K562 (cell line): Measurements from ENCODE around the gene BCCIP. TPM values are rescaled to one million over a fixed set of nuclear protein-coding genes. Genes with fewer than 3 reads are reported as not detected.
A peak's percentile ranks its signal among the peaks of the same experiment; 100 is the strongest.

Experiments used
- CCNT2 ChIP-seq: IDR thresholded peaks from 2 replicates; pipeline ENCODE4 v1.6.1; 2011; ENCODE audit warnings: borderline replicate concordance, low read depth, mild to moderate bottlenecking, moderate library complexity, mixed read lengths, low read length; ENCODE audit not compliant: insufficient read length; ENCODE audit errors: extremely low read depth
- CREB1 ChIP-seq, 2 experiments: sonication (generic) in 1 of 2; formaldehyde crosslinking in 1 of 2; IDR thresholded peaks; 2 replicates each; pipeline versions ENCODE4 v1.6.1 to v1.8.0; 2012 to 2022; ENCODE audit warnings: inconsistent platforms in 1 of 2, mild to moderate bottlenecking in 1 of 2, missing genetic modification reagents in 1 of 2, moderate library complexity in 1 of 2
- DPF2 ChIP-seq: fragments of 450-650 bp; IDR thresholded peaks from 2 replicates; pipeline ENCODE4 v1.6.1; 2016
- KLF1 ChIP-seq: fragments of 450-650 bp; IDR thresholded peaks from 2 replicates; pipeline ENCODE4 v1.6.1; 2016; ENCODE audit warnings: missing genetic modification characterization, missing compliant biosample characterization
- MTA1 ChIP-seq: fragments of 450-650 bp; IDR thresholded peaks from 2 replicates; pipeline ENCODE4 v1.6.1; 2017; ENCODE audit warnings: borderline replicate concordance
- MYNN ChIP-seq, 2 experiments: sonication (generic); formaldehyde crosslinking in 1 of 2; IDR thresholded peaks; 2 replicates each; pipeline versions ENCODE4 v1.5.0 to v1.6.1; 2016 to 2020; ENCODE audit warnings: antibody characterized with exemption in 1 of 2, missing genetic modification reagents in 1 of 2
- NCOA2 ChIP-seq, 2 experiments: fragments of 450-650 bp; IDR thresholded peaks; 2 replicates each; pipeline ENCODE4 v1.6.1; 2018; ENCODE audit warnings: mild to moderate bottlenecking in 2 of 2, moderate library complexity in 1 of 2; ENCODE audit not compliant: partially characterized antibody in 2 of 2
- NFE2 ChIP-seq: IDR thresholded peaks from 2 replicates; pipeline ENCODE4 v1.6.1; 2014; ENCODE audit warnings: antibody characterized with exemption, low read depth
- POLR2AphosphoS5 ChIP-seq: IDR thresholded peaks from 2 replicates; pipeline ENCODE4 v1.6.1; 2011; ENCODE audit warnings: mild to moderate bottlenecking, low read depth, low read length, moderate library complexity; ENCODE audit not compliant: control insufficient read depth, insufficient read depth
- PRDM10 ChIP-seq: fragments of 450-650 bp; IDR thresholded peaks from 2 replicates; pipeline ENCODE4 v1.6.1; 2018; ENCODE audit not compliant: partially characterized antibody
- SMARCA4 ChIP-seq: fragments of 450-650 bp; IDR thresholded peaks from 2 replicates; pipeline ENCODE4 v1.6.1; 2016
- TAL1 ChIP-seq: fragments of 450-650 bp; IDR thresholded peaks from 2 replicates; pipeline ENCODE4 v1.6.1; 2016; ENCODE audit warnings: mild to moderate bottlenecking
- ZEB2 ChIP-seq: fragments of 450-650 bp; IDR thresholded peaks from 2 replicates; pipeline ENCODE4 v1.6.1; 2016
- ZNF24 ChIP-seq: fragments of 450-650 bp; IDR thresholded peaks from 2 replicates; pipeline ENCODE4 v1.6.1; 2016
- ZNF395 ChIP-seq: fragments of 200-800 bp; sonication (Bioruptor generic); IDR thresholded peaks from 2 replicates; pipeline ENCODE4 v1.6.1; 2017; ENCODE audit warnings: missing genetic modification characterization, missing compliant biosample characterization
- ZNF407 ChIP-seq: fragments of 450-650 bp; IDR thresholded peaks from 2 replicates; pipeline ENCODE4 v1.6.1; 2016; ENCODE audit warnings: low read depth
- polyA plus RNA-seq, 8 experiments: library from polyadenylated mRNA; depleted of rRNA in 4 of 8; stranded (reverse) in 5 of 8; unstranded in 3 of 8; fragments of >200 nt; fragmentation: Nextera tagmentation in 2 of 8; fragmentation: Illumina TruSeq in 1 of 8; extraction: Ambion mirVana in 2 of 8; extraction: Trizol in 1 of 8; gene quantifications; 2 replicates each; pipeline versions ENCODE4 v1.2.1 to v1.2.3, GENCODE V29; 2011 to 2014; ENCODE audit warnings: inconsistent platforms in 1 of 8, missing spikeins in 1 of 8
- total RNA-seq, 7 experiments: library from RNA; depleted of rRNA in 6 of 7; stranded (reverse); fragments of >200 nt in 6 of 7; fragmentation: Illumina TruSeq in 2 of 7; extraction: Trizol in 2 of 7; gene quantifications; 2 replicates each; pipeline versions ENCODE4 v1.2.1 to v1.2.3, GENCODE V29; 2011 to 2021; ENCODE audit warnings: low replicate concordance in 1 of 7

BCCIP gene
- total and polyA plus RNA-seq, 9 of the 15 experiments (the other 6 are each of a cell fraction or from before 2014, with no cell fraction given) = 95.1 to 204 (median 163) TPM

GRCh38 chr10:125816548-125816947 is 6.8 kb upstream of the BCCIP start (continued):
- TF ChIP-seq PRDM10 (peak; percentile 75), ZEB2 (peak; percentile 52; the same call in 1 of the 2 replicates), MYNN (IDR thresholded peaks at IDR 0.05) (peak; percentile 33; the same call in 1 of the 2 replicates), MYNN (CRISPR knock-in tag; IDR thresholded peaks at IDR 0.05) (no peak), TAL1 (peak; percentile 97), CREB1 (IDR thresholded peaks at IDR 0.05) (peak; percentile 46; the same call in 1 of the 2 replicates), CREB1 (CRISPR knock-in tag; IDR thresholded peaks at IDR 0.05) (no peak), CCNT2 (peak; percentile 88), ZNF407 (no peak), SMARCA4 (peak; percentile 97), MTA1 (peak; percentile 58; the same call in 1 of the 2 replicates), ZNF24 (peak; percentile 9), NCOA2 (IDR thresholded peaks at IDR 0.05; ENCODE audit: partially characterized antibody in 2 of 2) (peak; percentile 27 to 80), ZNF395 (no peak), KLF1 (tag) (no peak), POLR2AphosphoS5 (peak; percentile 93), NFE2 (peak; percentile 96), DPF2 (peak; percentile 97)
